ENCODE data around the gene SEMA4F. TPM values are rescaled to one million over a fixed set of nuclear protein-coding genes. Genes with fewer than 3 reads are reported as not detected.

SEMA4F gene
- total RNA-seq, 2 experiments from 2014 or later: 6.8 to 7.3 TPM

DNA sequence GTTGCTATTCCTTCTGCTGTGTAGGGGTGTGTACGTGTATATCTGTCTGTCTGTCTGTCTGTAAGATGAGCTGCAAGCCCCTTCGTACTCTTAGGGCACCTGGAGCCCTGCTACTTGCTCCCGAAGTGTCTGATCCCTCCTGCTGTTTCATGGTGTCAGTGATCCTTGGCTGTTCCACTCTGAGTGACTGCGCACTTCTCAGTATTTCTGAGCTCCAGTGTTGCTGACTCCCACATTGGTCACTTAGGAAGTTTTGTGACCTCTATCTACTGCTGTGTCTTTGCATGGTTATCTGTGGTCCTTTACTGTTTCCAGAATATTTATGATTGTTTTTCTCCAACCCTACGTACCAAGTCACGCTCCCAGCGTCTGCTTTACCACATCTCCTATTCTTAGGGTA is 16.2 kb downstream of the SEMA4F start:
- peaks cover 56% of the 10 kb centered on the region for H3K36me3 Mint-ChIP-seq (ENCODE audit: low read depth)
- Histone ChIP-seq H3K27ac (ENCODE audit: low read depth in 1 of 2, low read length in 2 of 2) (no peak overlapping the region), H3K4me1 (ENCODE audit: insufficient read depth, low read length) (no peaks in the 10 kb centered on the region), H3K36me3 (ENCODE audit: insufficient read depth, low read length) (peaks cover 33% of the 10 kb centered on the region), H3K27me3 (ENCODE audit: control insufficient read depth in 1 of 2, insufficient read depth in 2 of 2, low read length in 2 of 2) (no peaks in the 10 kb centered on the region), H3K4me3 (ENCODE audit: low read length) (no peak overlapping the region), H3K9me3 (ENCODE audit: control insufficient read depth in 1 of 2, insufficient read depth in 1 of 2, low read length in 2 of 2) (no peaks in the 10 kb centered on the region)
- DNase-seq (no peak), ATAC-seq (ENCODE audit: poor library complexity) (no peak)
- TF ChIP-seq, protein P1, sequence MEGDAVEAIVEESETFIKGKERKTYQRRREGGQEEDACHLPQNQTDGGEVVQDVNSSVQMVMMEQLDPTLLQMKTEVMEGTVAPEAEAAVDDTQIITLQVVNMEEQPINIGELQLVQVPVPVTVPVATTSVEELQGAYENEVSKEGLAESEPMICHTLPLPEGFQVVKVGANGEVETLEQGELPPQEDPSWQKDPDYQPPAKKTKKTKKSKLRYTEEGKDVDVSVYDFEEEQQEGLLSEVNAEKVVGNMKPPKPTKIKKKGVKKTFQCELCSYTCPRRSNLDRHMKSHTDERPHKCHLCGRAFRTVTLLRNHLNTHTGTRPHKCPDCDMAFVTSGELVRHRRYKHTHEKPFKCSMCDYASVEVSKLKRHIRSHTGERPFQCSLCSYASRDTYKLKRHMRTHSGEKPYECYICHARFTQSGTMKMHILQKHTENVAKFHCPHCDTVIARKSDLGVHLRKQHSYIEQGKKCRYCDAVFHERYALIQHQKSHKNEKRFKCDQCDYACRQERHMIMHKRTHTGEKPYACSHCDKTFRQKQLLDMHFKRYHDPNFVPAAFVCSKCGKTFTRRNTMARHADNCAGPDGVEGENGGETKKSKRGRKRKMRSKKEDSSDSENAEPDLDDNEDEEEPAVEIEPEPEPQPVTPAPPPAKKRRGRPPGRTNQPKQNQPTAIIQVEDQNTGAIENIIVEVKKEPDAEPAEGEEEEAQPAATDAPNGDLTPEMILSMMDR (IDR thresholded peaks at IDR 0.05): no peak
- no peaks in the 10 kb centered on the region for H3K4me1 Mint-ChIP-seq (ENCODE audit: low read depth)
- ChIA-PET POLR2A (no interaction called here), CTCF (no interaction called here)
- intact Hi-C loops (cut with DNase I, micrococcal nuclease): no loop called here
- no peaks in the 10 kb centered on the region for H3K9me3 Mint-ChIP-seq
- H3K27ac Mint-ChIP-seq: no peak overlapping the region
- H3K27me3 Mint-ChIP-seq: no peaks in the 10 kb centered on the region
- H3K4me3 Mint-ChIP-seq: no peak overlapping the region

DNA sequence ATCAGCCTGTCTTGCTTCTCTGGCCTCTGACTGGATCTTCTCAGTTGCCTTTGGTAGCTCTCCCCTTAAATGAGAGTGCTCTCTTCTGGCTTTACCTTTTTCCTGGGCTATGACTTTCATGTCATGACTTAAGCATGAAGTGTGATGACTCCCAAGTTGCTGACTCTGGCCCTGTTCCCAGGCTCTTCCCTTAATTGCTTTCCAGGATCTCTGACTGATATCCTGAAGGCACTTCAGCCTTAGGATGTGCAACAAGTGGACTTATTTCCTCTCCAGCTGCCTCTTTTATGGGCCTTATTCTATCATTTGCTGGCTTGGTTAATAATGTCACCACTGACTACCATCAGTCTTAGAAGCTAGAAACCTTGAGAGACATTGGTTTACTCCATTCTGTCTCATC is 17.4 kb downstream of the SEMA4F start:
- no peak overlapping the region for H3K27ac ChIP-seq (ENCODE audit: low read depth in 1 of 2, low read length in 2 of 2)
- Mint-ChIP-seq H3K9me3 (no peaks in the 10 kb centered on the region), H3K27ac (no peak overlapping the region), H3K36me3 (ENCODE audit: low read depth) (peaks cover 64% of the 10 kb centered on the region), H3K27me3 (no peaks in the 10 kb centered on the region), H3K4me1 (ENCODE audit: low read depth) (no peaks in the 10 kb centered on the region), H3K4me3 (no peak overlapping the region)
- DNase-seq (no peak), ATAC-seq (ENCODE audit: poor library complexity) (no peak)
- no peaks in the 10 kb centered on the region for H3K27me3 ChIP-seq (ENCODE audit: control insufficient read depth in 1 of 2, insufficient read depth in 2 of 2, low read length in 2 of 2)
- peaks cover 45% of the 10 kb centered on the region for H3K36me3 ChIP-seq (ENCODE audit: insufficient read depth, low read length)
- intact Hi-C loops (cut with DNase I, micrococcal nuclease): no loop called here
- ChIA-PET CTCF (no interaction called here), POLR2A (no interaction called here)
- no peaks in the 10 kb centered on the region for H3K9me3 ChIP-seq (ENCODE audit: control insufficient read depth in 1 of 2, insufficient read depth in 1 of 2, low read length in 2 of 2)
- no peak overlapping the region for H3K4me3 ChIP-seq (ENCODE audit: low read length)
- no peaks in the 10 kb centered on the region for H3K4me1 ChIP-seq (ENCODE audit: insufficient read depth, low read length)
- TF ChIP-seq, protein P1 (IDR thresholded peaks at IDR 0.05): no peak

- no peak for DNase-seq
- Mint-ChIP-seq H3K4me3 (no peak overlapping the region), H3K9me3 (no peaks in the 10 kb centered on the region), H3K27me3 (no peaks in the 10 kb centered on the region), H3K4me1 (ENCODE audit: low read depth) (no peaks in the 10 kb centered on the region), H3K36me3 (ENCODE audit: low read depth) (peaks cover 79% of the 10 kb centered on the region), H3K27ac (no peak overlapping the region)
- Histone ChIP-seq H3K27me3 (ENCODE audit: control insufficient read depth in 1 of 2, insufficient read depth in 2 of 2, low read length in 2 of 2) (no peaks in the 10 kb centered on the region), H3K36me3 (ENCODE audit: insufficient read depth, low read length) (peaks cover 47% of the 10 kb centered on the region), H3K9me3 (ENCODE audit: control insufficient read depth in 1 of 2, insufficient read depth in 1 of 2, low read length in 2 of 2) (no peaks in the 10 kb centered on the region), H3K27ac (ENCODE audit: low read depth in 1 of 2, low read length in 2 of 2) (no peak overlapping the region), H3K4me1 (ENCODE audit: insufficient read depth, low read length) (no peaks in the 10 kb centered on the region), H3K4me3 (ENCODE audit: low read length) (no peak overlapping the region)
- intact Hi-C loops (cut with DNase I, micrococcal nuclease): no loop called here
- TF ChIP-seq, protein P1 (IDR thresholded peaks at IDR 0.05): no peak
- ATAC-seq (ENCODE audit: poor library complexity): no peak
- POLR2A ChIA-PET: no interaction called here
- CTCF ChIA-PET: no interaction called here
Observed at GRCh38 chr2:74673826-74674528, 19.9 kb downstream of the SEMA4F start.

Data from CD4-positive, alpha-beta T cell (primary cell).